HG03175 (cell line): ENCODE data around the gene DHRS4.

Experiments used
- ATAC-seq: cut with Tn5 transposase; IDR thresholded peaks from one replicate; pipeline ENCODE4 v1.9.1; 2021; ENCODE audit warnings: mild to moderate bottlenecking, moderate library complexity; ENCODE audit not compliant: unreplicated experiment

DHRS4 gene

DNA sequence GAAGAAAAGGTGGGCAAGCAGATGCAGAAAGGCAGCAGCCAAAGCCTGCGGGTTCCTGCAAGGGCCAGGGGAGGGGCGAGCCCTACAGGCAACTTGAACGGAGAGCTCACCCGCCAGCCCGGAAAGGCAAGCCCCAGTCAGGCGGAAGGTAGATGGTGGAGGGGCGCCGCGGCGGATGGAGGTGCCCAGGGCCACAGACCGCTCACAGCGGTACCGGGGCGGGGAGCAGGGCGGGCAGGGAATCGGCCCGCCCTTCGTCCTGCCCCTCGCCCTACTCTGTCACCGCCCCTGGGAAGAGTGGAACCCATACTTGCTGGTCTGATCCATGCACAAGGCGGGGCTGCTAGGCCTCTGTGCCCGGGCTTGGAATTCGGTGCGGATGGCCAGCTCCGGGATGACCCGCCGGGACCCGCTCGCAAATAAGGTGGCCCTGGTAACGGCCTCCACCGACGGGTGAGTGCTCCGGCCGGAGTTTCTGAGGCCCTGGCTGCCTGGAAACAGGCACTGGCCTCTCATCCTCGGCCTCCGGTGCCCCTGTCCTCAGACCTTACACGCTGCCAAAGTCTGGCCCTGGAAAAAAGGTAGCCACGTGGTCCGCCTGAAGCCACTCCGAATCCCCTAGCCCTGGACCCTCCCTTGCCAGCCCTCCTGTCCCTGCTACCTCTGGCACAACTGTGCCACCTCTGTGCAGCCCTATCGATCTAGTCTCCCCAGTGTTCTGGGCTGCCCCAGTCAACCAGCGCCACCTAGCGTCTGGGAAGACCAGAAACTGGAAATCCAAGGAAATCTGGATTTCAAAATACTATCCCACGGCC, at the start of gene DHRS4:
Gene DHRS4, plus strand, starts transcription at position 307 of the 815 bp plus-strand sequence. Its CDS starts 19 bp downstream, at position 326.
- peak; percentile 86 for ATAC-seq

DNA sequence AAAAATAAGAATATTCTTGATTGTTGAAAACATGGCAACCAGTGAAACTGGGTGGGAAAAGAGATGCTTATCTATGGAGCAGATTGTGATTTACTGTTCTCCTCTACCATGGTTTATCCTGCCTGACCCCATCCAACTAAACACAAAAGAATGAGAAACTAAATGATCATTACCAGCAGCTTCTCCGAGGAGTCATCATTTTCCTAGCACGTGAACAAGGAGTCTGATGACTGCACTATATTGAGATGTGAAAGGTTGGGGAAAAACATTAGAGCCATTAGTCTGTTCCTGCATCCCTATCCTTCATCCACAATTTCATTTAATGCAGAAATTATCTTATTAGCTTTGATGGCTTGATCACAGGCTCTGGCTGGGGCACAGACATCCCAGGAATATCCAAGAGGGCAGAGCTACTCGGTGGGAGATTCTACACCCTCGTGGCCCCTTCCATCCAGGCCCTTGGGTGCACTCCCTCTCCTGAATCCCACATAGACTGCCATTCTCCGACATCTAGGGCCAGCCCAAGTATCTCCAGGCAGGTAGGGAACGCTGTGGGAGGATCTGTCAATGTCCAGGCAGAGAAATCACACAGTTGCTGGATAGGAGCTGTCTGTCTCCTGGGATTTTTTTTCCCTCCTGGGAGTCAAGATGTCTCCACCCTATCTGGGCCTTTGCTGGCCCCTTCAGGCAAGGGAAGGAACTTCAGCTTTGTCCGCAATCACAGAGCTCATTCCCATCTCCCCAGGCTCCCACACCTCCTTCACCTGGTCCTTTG, 43.3 kb upstream of the DHRS4 start:
- no peak for ATAC-seq

DNA sequence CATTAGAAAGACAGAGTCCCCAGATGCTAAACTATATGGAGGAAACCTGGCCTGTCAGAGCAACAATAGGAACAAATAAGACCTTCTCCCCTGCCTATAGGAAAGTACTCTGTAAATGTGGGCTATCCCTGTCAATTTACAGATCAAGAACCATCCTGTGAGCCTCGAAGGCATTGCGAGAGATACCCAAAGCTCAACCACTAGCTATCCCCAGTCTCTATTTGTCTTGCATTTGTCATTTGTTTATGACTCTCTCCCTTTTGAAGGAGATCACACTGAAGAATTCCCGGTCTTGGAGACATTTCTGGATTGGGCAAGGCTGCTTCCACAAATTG, 42.7 kb upstream of the DHRS4 start:
- ATAC-seq: no peak

DNA sequence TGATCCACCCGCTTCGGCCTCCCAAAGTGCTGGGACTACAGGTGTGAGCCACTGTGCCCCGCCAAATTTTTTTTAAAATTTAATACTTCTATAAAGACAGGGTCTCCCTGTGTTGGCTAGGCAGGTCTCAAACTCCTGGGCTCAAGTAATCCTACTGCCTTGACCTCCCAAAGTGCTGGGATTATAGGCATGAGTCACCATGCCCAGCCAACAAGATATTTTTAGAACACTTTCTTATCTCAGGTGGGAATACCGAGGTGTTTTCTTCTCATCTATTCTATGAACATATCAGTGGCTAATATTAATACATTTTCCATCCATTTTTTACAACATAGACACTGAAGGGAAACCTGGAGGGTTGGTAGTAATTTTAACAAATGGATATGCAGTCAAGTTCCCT, 38.0 kb upstream of the DHRS4 start:
- no peak for ATAC-seq

DNA sequence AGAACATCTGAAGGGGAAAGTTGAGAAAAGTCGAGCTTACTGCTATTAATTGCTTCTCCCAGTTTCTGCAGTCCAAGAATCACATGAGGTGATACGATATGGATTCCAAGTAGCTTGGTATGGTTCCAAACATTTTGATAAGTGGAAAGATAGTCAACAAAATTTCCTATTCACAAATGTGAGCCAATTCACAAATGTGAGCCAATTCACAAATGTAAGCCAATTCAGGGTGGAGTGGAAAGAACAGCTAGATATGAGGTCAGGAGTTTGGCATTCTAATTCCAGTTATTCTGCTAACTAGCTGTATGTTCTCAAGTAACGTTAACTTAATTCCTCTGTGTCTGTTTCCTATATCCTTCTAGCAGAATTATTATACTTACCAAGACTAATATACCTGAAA, 37.6 kb upstream of the DHRS4 start:
- ATAC-seq: no peak

DNA sequence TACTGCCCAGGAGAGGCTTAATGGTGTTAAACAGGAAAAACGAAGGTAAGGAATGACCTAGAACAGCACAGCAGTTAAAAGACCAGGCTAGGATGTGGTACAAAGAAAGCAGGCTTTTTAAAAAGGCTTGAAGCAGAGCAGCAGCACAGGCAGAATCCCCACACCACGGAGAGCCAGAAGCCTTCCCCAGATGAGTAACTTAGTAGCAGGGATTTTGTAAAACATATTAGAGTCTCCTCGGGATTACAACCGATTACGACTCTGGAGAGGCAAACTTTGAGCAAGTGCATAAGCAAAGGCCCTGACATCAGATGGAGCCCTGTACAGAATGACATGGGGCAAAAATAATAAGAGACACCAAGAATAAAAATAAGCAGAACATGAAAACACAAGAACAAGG, 37.1 kb upstream of the DHRS4 start:
- ATAC-seq: no peak

DNA sequence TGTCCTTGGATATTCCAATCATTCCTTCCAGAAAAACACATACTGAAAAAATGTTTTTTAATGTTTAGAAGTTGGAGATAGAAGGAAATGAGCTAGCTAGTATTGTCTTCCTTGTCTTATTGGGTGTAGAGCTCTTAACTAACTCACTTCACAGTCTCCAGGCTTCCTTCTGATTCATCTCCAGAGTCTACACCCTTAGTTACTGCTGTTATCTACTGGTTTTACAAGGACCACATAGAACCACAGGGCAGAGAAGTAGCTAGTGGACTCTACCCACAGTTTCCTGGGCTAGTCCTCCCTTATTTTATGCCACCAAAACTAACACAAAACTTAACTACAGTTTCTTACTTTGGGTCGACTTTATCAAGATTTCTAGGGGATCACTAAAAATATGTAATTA, 31.0 kb upstream of the DHRS4 start:
- no peak for ATAC-seq

DNA sequence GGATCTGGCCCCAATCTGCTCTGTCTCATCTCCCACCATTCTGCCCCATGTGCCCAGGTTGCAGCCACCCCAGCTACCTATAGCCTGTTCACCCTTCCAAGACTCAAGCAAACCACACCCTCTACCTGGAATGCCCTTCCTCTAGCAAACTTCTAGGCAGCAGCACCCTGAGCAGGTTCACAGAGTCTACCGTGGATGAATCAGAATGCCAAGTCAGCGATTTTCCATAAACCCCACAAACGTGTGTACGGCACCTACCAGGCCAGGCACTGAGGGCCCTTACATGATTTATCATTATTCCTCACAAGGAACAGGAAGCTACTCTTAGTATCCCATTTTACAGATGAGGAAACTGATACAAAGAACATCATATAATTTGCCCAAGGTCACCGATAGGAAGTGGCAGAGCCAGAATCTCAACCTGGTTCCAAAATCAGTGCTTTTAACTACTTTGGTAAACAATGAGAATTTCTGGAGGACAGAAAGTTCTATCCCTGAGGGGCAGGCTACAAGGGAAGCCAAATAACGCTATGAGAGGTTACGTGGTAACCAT, 28.0 kb upstream of the DHRS4 start:
- ATAC-seq: no peak

DNA sequence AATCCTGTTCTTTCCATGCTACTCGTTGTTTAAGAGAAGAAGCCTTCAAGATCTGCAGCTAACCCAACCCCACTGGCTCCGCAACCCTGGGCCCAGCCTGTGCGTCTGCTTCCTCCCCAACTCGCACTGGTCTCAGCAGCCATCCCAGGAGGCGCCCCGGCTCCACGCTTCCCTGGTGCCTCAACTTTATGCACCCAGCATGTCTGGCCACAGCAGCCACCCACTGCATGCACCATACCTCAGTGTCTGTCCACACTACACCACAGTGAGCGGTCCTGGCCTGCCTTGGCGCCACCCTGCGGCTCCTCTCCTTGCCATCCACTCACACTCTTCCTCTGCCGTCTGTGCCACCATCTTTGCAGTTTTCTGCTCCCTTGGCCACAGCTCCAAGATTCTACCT, 27.0 kb upstream of the DHRS4 start:
- ATAC-seq: no peak

DNA sequence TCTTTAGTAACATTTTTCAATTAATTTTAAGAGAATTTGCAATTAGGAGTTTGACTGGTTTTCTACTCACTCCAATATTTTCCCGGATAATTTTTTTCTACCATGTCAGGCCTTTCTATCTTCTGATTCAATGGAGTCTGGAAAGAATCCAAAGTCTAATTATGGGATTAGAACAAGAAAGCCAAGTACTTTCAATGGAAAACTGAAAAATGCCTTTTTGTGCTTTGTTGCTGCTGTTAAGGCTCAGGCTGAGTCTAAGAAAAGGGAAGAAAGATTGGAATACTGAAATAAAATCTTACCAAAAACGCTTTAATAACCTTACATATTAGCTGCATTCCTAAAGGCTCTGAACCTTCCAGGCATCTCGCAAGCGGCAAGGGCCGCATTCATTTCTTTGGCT, 24.4 kb upstream of the DHRS4 start:
- no peak for ATAC-seq

DNA sequence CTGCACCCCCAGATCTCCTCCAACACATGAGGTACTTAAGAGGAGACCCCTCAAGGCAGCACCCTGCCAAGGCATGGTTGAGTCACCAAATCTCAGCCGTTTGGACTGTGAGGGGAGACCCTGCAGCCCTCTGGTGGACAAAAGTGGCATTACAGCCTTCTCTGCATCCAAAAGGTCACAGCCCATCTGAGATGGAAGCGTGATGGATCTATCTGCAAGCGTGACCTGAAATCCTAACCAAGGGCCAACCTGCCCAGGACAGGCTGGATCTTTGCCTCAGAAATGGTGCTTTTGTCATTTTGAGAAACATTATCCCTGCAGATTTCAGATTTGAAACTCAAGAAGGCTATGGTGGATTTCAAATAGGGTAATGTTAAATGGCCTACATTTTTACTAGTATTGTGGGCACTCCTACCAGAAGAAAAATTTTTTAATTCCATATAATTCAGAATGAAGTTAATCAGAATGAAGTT, 23.7 kb upstream of the DHRS4 start:
- no peak for ATAC-seq

DNA sequence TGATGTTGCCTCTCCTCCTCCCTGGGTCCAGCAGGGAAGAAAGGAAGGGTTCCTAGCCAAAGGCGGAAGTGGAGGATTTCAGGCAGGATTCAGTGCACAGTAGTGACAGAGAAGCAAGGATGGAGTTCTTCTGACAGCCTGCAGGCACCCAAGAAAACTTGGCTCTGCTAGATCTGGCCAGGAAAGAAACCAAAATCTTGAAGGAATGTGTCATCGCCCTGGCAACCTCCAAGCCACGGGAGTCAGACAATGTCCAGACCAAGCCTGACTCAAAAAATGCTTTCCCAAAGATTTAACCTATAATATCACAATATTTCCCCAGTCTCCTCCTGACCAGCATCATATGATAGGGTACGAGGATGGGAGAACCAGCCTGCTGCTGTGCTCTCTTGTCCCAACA, 22.8 kb upstream of the DHRS4 start:
- no peak for ATAC-seq

DNA sequence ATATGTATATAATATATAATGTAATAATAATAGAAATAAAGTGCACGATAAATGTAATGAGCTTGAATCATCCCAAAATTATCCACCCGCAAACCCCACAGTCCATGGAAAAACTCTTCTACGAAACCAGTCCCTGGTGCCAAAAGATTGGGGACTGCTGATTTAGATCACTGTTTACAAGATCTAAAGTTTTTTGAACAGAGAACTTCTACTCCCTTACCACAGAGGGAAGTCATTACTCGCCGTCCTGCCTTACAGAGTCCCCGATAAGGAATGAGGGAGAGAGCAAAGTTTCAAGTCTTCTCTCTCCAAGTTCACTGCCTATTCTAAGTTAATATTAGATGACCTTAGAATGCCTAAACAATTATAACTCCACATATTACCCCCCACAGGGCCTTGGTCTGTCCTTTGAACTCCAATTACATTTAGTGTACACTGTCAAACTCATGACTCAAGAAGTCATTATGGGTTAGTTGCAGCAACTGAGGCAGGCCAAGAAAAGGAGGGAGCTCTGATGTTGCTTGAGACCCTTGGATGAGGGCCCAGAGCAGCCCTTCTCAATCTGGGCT, 21.8 kb upstream of the DHRS4 start:
- ATAC-seq: no peak

DNA sequence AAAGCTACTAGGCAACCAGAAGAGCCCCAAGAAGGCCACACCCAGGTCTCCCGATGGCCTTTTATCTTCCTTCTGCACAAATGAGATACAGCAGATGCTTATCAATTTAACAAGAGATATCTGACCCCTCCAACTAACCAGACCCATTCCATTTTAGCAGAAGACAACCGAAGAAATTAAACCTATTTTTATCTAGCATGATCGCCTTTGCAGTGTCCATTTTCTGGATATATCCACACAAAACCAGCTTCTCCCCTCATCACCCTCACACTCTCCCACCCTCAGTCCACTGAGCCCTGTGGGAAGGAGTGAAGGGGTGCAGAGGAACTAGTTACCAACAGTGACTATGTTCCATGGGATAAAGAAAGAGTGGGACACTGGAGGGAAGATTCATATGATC, 20.9 kb upstream of the DHRS4 start:
- ATAC-seq: no peak

DNA sequence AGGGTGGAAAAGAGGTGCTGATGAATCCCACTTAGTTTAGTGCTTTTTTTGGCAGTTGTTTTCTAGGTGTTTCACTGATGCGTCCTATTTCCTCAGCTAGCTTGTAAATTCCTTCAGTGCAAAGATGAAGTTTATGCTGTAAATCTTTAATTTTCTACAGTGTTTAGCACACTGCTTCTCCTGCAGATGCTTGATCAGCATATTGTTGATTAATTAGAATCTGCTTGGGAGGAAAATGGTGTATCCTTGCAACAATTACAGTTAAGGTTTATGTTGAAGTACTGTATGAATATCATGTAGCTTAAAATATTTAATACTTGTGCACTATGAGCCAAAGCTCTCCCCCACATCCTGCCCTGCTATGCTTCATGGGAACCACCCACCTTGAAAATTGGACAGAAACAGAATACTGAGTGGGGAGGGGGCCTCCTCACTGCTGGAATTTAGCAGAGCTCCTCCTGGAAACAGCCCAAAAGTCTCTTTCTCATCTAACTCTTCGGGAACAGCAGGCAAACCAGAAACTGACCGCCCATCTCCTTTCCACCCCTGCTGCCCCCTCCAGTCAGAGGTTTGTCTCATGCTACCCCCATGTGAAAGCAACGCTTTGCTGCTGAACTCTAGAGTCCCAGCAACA, 20.3 kb upstream of the DHRS4 start:
- ATAC-seq: no peak

DNA sequence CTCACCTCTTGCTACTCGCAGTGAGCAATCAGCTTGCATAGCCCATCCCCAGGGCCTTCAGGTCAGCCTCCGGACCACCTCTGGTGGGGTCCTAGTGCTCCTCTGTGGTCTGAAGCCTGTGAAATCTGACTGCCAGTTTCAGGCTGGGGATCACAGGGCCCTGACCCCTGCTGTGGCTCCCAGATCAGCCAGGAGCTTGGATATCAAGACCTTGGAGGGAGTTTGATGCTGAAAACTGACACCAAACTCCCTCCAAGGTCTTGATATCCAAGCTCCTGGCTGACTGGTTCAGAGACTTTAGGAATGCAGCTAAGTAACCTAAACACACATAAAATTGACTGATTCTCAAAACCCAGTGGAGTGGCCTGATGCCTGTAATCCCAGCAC, 19.8 kb upstream of the DHRS4 start:
- ATAC-seq: no peak

DNA sequence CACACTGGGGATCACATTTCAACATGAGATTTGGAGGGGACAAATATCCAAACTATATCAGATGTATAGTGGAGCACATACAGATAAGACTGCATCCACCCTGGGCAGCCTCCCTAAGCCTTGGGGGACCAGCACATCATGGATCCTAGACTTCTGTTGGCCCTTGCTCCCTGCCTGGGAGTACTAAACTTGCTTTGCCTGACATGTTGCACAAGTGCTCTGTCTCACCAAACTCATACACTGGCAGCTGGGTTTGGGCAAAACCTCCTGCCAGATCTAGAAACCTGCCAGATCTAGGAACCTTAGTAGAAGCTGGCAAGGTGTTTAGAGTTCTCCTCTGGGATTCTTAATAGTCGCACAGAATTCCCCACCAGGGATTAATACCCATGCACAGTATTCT, 18.4 kb upstream of the DHRS4 start:
- no peak for ATAC-seq

DNA sequence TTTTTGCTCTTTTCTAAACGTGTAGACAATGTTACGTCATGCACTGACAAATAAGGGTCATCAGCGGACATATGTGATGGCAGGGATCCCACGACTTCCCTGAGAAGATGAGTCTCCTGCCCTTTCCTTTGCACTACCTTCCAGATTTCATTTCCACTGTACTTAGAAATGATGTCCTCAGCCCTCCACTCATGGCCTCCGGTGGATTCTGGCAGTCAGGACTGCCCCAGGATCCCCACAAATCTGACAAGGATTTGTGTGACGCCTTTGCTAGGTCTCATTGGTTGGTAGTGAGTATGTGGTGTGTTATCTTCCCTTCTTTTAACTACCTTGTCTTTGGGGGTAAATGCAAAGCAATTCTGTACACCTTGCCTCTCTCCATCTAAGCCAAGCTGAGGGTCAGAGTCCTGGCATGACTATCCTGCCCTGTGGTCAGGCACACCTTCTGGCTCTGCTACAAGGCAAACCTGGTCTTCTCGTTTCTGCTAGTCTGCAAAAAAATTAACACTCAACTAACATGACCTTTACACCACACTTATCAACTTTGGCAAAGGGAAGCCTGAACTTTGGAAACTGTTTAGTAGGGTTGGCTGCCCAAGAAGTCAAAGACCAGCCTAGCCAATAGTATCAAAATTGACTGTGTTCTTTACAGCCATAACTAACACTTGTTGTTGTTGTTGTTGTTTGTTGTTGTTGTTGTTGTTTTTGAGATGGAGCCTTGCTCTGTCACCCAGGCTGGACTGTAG, 17.3 kb upstream of the DHRS4 start:
- ATAC-seq: no peak

DNA sequence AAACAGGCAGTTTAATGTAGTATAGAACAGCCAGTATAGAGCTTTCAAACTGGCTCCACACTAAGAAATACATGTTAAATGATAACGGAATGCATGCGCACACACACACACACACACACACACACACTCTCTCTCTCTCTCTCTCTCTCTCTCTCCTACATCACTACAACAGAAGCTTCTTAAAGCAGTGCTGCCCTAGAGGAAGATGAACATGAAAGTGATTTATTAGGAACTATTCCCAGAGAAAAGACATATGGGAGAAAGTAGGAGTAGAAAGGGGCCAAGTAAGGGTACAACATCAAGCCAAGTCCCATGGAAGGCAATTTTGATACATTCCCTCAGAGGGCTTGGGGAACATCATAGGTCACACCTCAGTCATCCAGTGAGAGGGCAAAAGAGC, 16.4 kb upstream of the DHRS4 start:
- no peak for ATAC-seq

DNA sequence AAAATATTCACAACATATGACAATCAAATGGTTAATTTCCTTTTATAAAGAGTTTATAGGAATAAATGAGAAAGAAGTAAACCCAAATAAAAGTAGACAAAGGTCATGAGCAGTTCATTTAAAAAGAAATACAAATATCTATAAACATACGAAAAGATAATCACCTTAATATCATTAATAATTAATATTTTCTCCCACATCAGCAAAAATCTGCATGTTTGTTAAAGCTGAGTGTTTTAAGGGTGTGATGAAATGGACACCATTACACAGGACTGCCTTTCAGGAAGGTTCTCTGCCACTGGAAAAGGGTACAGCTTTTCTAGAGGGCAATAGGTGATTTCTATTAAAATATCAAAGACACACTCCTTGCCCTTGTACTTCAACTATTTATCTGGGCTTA, 14.7 kb upstream of the DHRS4 start:
- no peak for ATAC-seq
